HCT116 (cell line): Measurements from ENCODE around the gene IDUA. TPM values are rescaled to one million over a fixed set of nuclear protein-coding genes. Genes with fewer than 3 reads are reported as not detected.

ENCODE experiments used
- ATAC-seq: fragments of 200-7000 bp; cut with Tn5 transposase; 2 replicates; pipeline ENCODE4 v1.9.1; 2020; ENCODE audit warnings: mild to moderate bottlenecking, moderate library complexity
- BruUV-seq: library from RNA; stranded (reverse); fragments of 400-500 nt; replicated peaks from 2 replicates; lab custom pipeline; 2021; lab: Mats Ljungman, UMichigan
- CTCF ChIA-PET: fragments of 300-600 bp; sonication (Branson Sonifier 250); formaldehyde crosslinking; loops from one replicate; lab custom pipeline; 2021; ENCODE audit warnings: antibody characterized with exemption; lab: Charles Lee
- POLR2A ChIA-PET: fragments of 300-600, 350-600 bp; sonication (Branson Sonifier 250); formaldehyde crosslinking; loops from one replicate; lab custom pipeline; 2021; ENCODE audit warnings: antibody characterized with exemption; lab: Charles Lee
- RAD21 ChIA-PET, 2 experiments: fragments of 300-600 bp; sonication (Branson Sonifier 250); formaldehyde crosslinking; loops; one replicate each; lab custom pipeline; 2023; ENCODE audit warnings: low total read pairs in 2 of 2; ENCODE audit not compliant: uncharacterized antibody in 2 of 2, unreplicated experiment in 2 of 2, low non-redundant PET in 1 of 2; lab: Charles Lee
- DNase-seq: peaks from one replicate; pipeline ENCODE4 v3.0.0-alpha.2; 2010; ENCODE audit warnings: low read depth, low spot score
- H2AFZ ChIP-seq: fragments of 200-600 bp; shearing (Covaris generic), sonication (generic); 2 replicates; pipeline ENCODE4 v1.6.1; 2017; ENCODE audit warnings: low read depth, mixed run types, mixed read lengths, antibody characterized with exemption, low read length; ENCODE audit not compliant: poor library complexity, severe bottlenecking
- H3K27ac ChIP-seq: 2 replicates; pipeline ENCODE4 v1.5.1; 2012; ENCODE audit warnings: low read depth, low read length
- H3K27me3 ChIP-seq: fragments of 200-600 bp; sonication (generic); 2 replicates; pipeline ENCODE4 v1.6.1; 2016; ENCODE audit warnings: mixed run types, low read length, mixed read lengths; ENCODE audit not compliant: insufficient read depth
- H3K36me3 ChIP-seq, 2 experiments: fragments of 200-500 bp in 1 of 2; fragments of 200-600 bp in 1 of 2; sonication (Bioruptor generic) in 1 of 2; sonication (generic) in 1 of 2; 2 replicates each; pipeline versions ENCODE4 v1.5.1 to v1.6.1; 2014 to 2016; ENCODE audit warnings: low read length in 2 of 2, inconsistent platforms in 1 of 2, mixed read lengths in 1 of 2, mixed run types in 1 of 2; ENCODE audit not compliant: insufficient read depth in 2 of 2, control insufficient read depth in 1 of 2
- H3K4me1 ChIP-seq, 2 experiments: fragments of 200-600 bp in 1 of 2; sonication (generic) in 1 of 2; 2 replicates each; pipeline versions ENCODE4 v1.5.1 to v1.6.1; 2012 to 2017; ENCODE audit warnings: low read length in 2 of 2, inconsistent platforms in 1 of 2, mild to moderate bottlenecking in 1 of 2, mixed read lengths in 1 of 2, mixed run types in 1 of 2, moderate library complexity in 1 of 2; ENCODE audit not compliant: insufficient read depth in 2 of 2, control insufficient read depth in 1 of 2
- H3K4me2 ChIP-seq: fragments of 200-600 bp; sonication (generic); 2 replicates; pipeline ENCODE4 v1.6.1; 2017; ENCODE audit warnings: mixed run types, low read length, mixed read lengths
- H3K4me3 ChIP-seq, 2 experiments: fragments of 200-600 bp in 1 of 2; sonication (generic) in 1 of 2; replicated peaks in 1 of 2; 2 replicates each; pipeline ENCODE4 v1.5.1; 2011 to 2016; ENCODE audit warnings: low read length in 2 of 2, control low read depth in 1 of 2, low read depth in 1 of 2, mild to moderate bottlenecking in 1 of 2, mixed read lengths in 1 of 2, mixed run types in 1 of 2
- H3K79me2 ChIP-seq: fragments of 200-600 bp; sonication (generic); 2 replicates; pipeline ENCODE4 v1.6.1; 2017; ENCODE audit warnings: mild to moderate bottlenecking, mixed run types, low read length, moderate library complexity, mixed read lengths; ENCODE audit not compliant: insufficient read depth
- H3K9ac ChIP-seq: fragments of 200-600 bp; sonication (generic); 2 replicates; pipeline ENCODE4 v1.6.1; 2016; ENCODE audit warnings: low read length, mixed read lengths
- H3K9me2 ChIP-seq: fragments of 200-600 bp; sonication (generic), shearing (Covaris generic); 2 replicates; pipeline ENCODE4 v1.6.1; 2017; ENCODE audit warnings: mixed run types, mild to moderate bottlenecking, moderate library complexity; ENCODE audit not compliant: insufficient read depth
- H3K9me3 ChIP-seq, 2 experiments: fragments of 200-500 bp in 1 of 2; fragments of 200-600 bp in 1 of 2; sonication (Bioruptor generic) in 1 of 2; sonication (generic) in 1 of 2; 2 replicates each; pipeline ENCODE4 v1.6.1; 2014 to 2017; ENCODE audit warnings: low read length in 2 of 2, mixed read lengths in 2 of 2, inconsistent platforms in 1 of 2, low read depth in 1 of 2, mild to moderate bottlenecking in 1 of 2, mixed run types in 1 of 2, moderate library complexity in 1 of 2; ENCODE audit not compliant: control insufficient read depth in 1 of 2, insufficient read depth in 1 of 2
- H4K20me1 ChIP-seq: fragments of 200-600 bp; sonication (generic), shearing (Covaris generic); 2 replicates; pipeline ENCODE4 v1.6.1; 2017; ENCODE audit warnings: mixed run types, mild to moderate bottlenecking, moderate library complexity; ENCODE audit not compliant: insufficient read depth
- ATF3 ChIP-seq: IDR thresholded peaks from 2 replicates; pipeline ENCODE4 v1.6.1; 2012
- CEBPB ChIP-seq: IDR thresholded peaks from 2 replicates; pipeline ENCODE4 v1.6.1; 2012; ENCODE audit warnings: low read depth
- ELF1 ChIP-seq: IDR thresholded peaks from 2 replicates; pipeline ENCODE4 v1.6.1; 2012; ENCODE audit warnings: low read depth, borderline replicate concordance
- EZH2 ChIP-seq: fragments of 200-600 bp; sonication (generic); IDR thresholded peaks from 2 replicates; pipeline ENCODE4 v1.6.1; 2017; ENCODE audit warnings: antibody characterized with exemption, mixed run types
- EZH2phosphoT487 ChIP-seq: fragments of 200-600 bp; IDR thresholded peaks from 2 replicates; pipeline ENCODE4 v1.6.1; 2018; ENCODE audit warnings: antibody characterized with exemption, borderline replicate concordance
- MAX ChIP-seq: IDR thresholded peaks from 2 replicates; pipeline ENCODE4 v1.6.1; 2012
- RAD21 ChIP-seq: IDR thresholded peaks from 2 replicates; pipeline ENCODE4 v1.6.1; 2012; ENCODE audit warnings: low read depth, mild to moderate bottlenecking
- TCF7L2 ChIP-seq: IDR thresholded peaks from 2 replicates; pipeline ENCODE4 v1.7.0; 2011; ENCODE audit warnings: borderline replicate concordance, inconsistent platforms; ENCODE audit not compliant: insufficient read depth, insufficient read length; ENCODE audit errors: extremely low read depth
- ZBTB33 ChIP-seq: IDR thresholded peaks from 2 replicates; pipeline ENCODE4 v1.6.1; 2011; ENCODE audit warnings: mild to moderate bottlenecking, low read length, moderate library complexity; ENCODE audit not compliant: insufficient replicate concordance; ENCODE audit errors: extremely low read depth
- ZFX ChIP-seq: fragments of 450-650 bp; IDR thresholded peaks from 2 replicates; pipeline ENCODE4 v1.6.1; 2017
- ZNF274 ChIP-seq: fragments of 200-500 bp; sonication (Bioruptor generic); IDR thresholded peaks from 2 replicates; pipeline ENCODE4 v1.6.1; 2014; ENCODE audit warnings: mild to moderate bottlenecking, low read depth, low read length, inconsistent platforms
- intact Hi-C: fragments of 100-400 bp; cut with micrococcal nuclease; formaldehyde crosslinking; loops from 2 replicates; pipeline ENCODE4 v1.10.0; 2022
- total RNA-seq: library from RNA; stranded (reverse); gene quantifications from one replicate; pipeline ENCODE4 v1.2.1, GENCODE V29; 2021; ENCODE audit not compliant: unreplicated experiment

IDUA gene
- total RNA-seq, 1 experiment from 2014 or later: 28.2 TPM

GRCh38 chr4:967113-968104 lies 19.4 kb upstream of the IDUA start:
- BruUV-seq: no TSS peak
- H3K79me2 ChIP-seq: no peaks in the 10 kb centered on the region
- no peaks in the 10 kb centered on the region for H4K20me1 ChIP-seq
- ChIA-PET POLR2A (no interaction called here), RAD21 (no interaction called here), CTCF (no interaction called here)
- H3K27me3 ChIP-seq: no peaks in the 10 kb centered on the region
- no peaks in the 10 kb centered on the region for H3K9me3 ChIP-seq
- no peak overlapping the region for H3K27ac ChIP-seq
- no peak for ATAC-seq
- no peak for DNase-seq
- H3K4me2 ChIP-seq: no peak overlapping the region
- H3K4me1 ChIP-seq: peaks cover 14 to 25% of the 10 kb centered on the region in 2 experiments; a peak in 3 of 4 replicates
- H3K9ac ChIP-seq: no peak overlapping the region
- H3K36me3 ChIP-seq: no peaks in the 10 kb centered on the region
- no peak for TF ChIP-seq ATF3
- TF ChIP-seq ZNF274: no peak
- no peak for TF ChIP-seq MAX
- no peak for TF ChIP-seq RAD21
- no peak for TF ChIP-seq EZH2phosphoT487
- TF ChIP-seq ELF1: no peak
- no peak for TF ChIP-seq TCF7L2
- TF ChIP-seq EZH2: no peak
- TF ChIP-seq ZFX: no peak
- no peak for TF ChIP-seq ZBTB33
- no peak for TF ChIP-seq CEBPB
- H2AFZ ChIP-seq: no peak overlapping the region
- H3K4me3 ChIP-seq: no peak overlapping the region
- intact Hi-C loops: no loop called here
- H3K9me2 ChIP-seq: no peaks in the 10 kb centered on the region
